GM23338 (cell line): ENCODE data around the gene UBA3. TPM values are rescaled to one million over a fixed set of nuclear protein-coding genes. Genes with fewer than 3 reads are reported as not detected.

Experiments
- ATAC-seq: fragments of 200-7000 bp; cut with Tn5 transposase; 3 replicates; pipeline ENCODE4 v1.9.1; 2020
- DNase-seq: peaks from one replicate; pipeline ENCODE4 v3.0.0-alpha.2; 2015; ENCODE audit warnings: low spot score
- H2AFZ ChIP-seq: fragments of 200-600 bp; sonication (generic); 2 replicates; pipeline ENCODE4 v1.8.0; 2016; ENCODE audit warnings: antibody characterized with exemption, mild to moderate bottlenecking, moderate library complexity
- H3F3A ChIP-seq: fragments of 200-600 bp; sonication (generic); replicated peaks from 2 replicates; pipeline ENCODE4 v1.8.0; 2017; ENCODE audit warnings: antibody characterized with exemption, mixed run types, low read depth
- H3K27ac ChIP-seq: fragments of 200-600 bp; sonication (generic); 2 replicates; pipeline ENCODE4 v1.6.1; 2016; ENCODE audit warnings: low read depth
- H3K27me3 ChIP-seq: fragments of 200-600 bp; sonication (generic); 2 replicates; pipeline ENCODE4 v1.8.0; 2016; ENCODE audit warnings: mild to moderate bottlenecking, mixed run types, moderate library complexity; ENCODE audit not compliant: insufficient read depth
- H3K36me3 ChIP-seq: fragments of 200-600 bp; sonication (generic); 2 replicates; pipeline ENCODE4 v1.8.0; 2016; ENCODE audit warnings: mild to moderate bottlenecking; ENCODE audit not compliant: insufficient read depth
- H3K4me1 ChIP-seq: fragments of 200-600 bp; sonication (generic); 2 replicates; pipeline ENCODE4 v1.8.0; 2016; ENCODE audit warnings: mild to moderate bottlenecking, moderate library complexity; ENCODE audit not compliant: insufficient read depth
- H3K4me2 ChIP-seq: fragments of 200-600 bp; sonication (generic); 2 replicates; pipeline ENCODE4 v1.7.1; 2017; ENCODE audit warnings: mixed run types
- H3K4me3 ChIP-seq: fragments of 200-600 bp; sonication (generic); 2 replicates; pipeline ENCODE4 v1.6.1; 2016; ENCODE audit warnings: mixed run types
- H3K79me2 ChIP-seq: fragments of 200-600 bp; sonication (generic); replicated peaks from 2 replicates; pipeline ENCODE4 v1.8.0; 2017; ENCODE audit warnings: mild to moderate bottlenecking; ENCODE audit not compliant: insufficient read depth
- H3K9me2 ChIP-seq: fragments of 200-600 bp; sonication (generic); 2 replicates; pipeline ENCODE4 v1.8.0; 2017; ENCODE audit not compliant: insufficient read depth
- H4K20me1 ChIP-seq: fragments of 200-600 bp; sonication (generic); replicated peaks from 2 replicates; pipeline ENCODE4 v1.8.0; 2017; ENCODE audit warnings: mild to moderate bottlenecking; ENCODE audit not compliant: insufficient read depth
- H3K27ac Mint-ChIP-seq: 2 replicates; pipeline ENCODE4 v1.8.0; 2020; ENCODE audit warnings: inconsistent platforms, mild to moderate bottlenecking, moderate library complexity, mixed read lengths
- H3K27me3 Mint-ChIP-seq: 3 replicates; pipeline ENCODE4 v1.8.0; 2022; ENCODE audit warnings: low read depth, mild to moderate bottlenecking, moderate library complexity, mixed read lengths, inconsistent platforms; ENCODE audit not compliant: insufficient read depth, poor library complexity
- H3K36me3 Mint-ChIP-seq: 3 replicates; pipeline ENCODE4 v1.8.0; 2021; ENCODE audit warnings: low read depth, mild to moderate bottlenecking, inconsistent platforms, moderate library complexity, mixed read lengths
- H3K4me1 Mint-ChIP-seq: 3 replicates; pipeline ENCODE4 v1.8.0; 2020; ENCODE audit warnings: mild to moderate bottlenecking, inconsistent platforms, mixed read lengths
- H3K4me3 Mint-ChIP-seq: 3 replicates; pipeline ENCODE4 v1.8.0; 2021; ENCODE audit warnings: moderate library complexity, mild to moderate bottlenecking, inconsistent platforms, mixed read lengths
- H3K9me3 Mint-ChIP-seq: 3 replicates; pipeline ENCODE4 v1.8.0; 2020; ENCODE audit warnings: moderate library complexity, mild to moderate bottlenecking, inconsistent platforms, mixed read lengths
- ETS1 ChIP-seq: IDR thresholded peaks from 2 replicates; pipeline ENCODE4 v1.6.1; 2016; ENCODE audit warnings: antibody characterized with exemption
- EZH2phosphoT487 ChIP-seq: fragments of 200-600 bp; sonication (generic); IDR thresholded peaks from one replicate; pipeline ENCODE4 v1.8.1; 2018; ENCODE audit warnings: antibody characterized with exemption; ENCODE audit not compliant: unreplicated experiment
- NANOG ChIP-seq: IDR thresholded peaks from 2 replicates; pipeline ENCODE4 v1.6.1; 2016; ENCODE audit warnings: antibody characterized with exemption, borderline replicate concordance
- POLR2AphosphoS5 ChIP-seq: IDR thresholded peaks from 2 replicates; pipeline ENCODE4 v1.6.1; 2016; ENCODE audit warnings: antibody characterized with exemption, low read depth
- REST ChIP-seq: IDR thresholded peaks from one replicate; pipeline ENCODE4 v1.6.1; 2018; ENCODE audit warnings: antibody characterized with exemption; ENCODE audit not compliant: unreplicated experiment
- STAT1 ChIP-seq: IDR thresholded peaks from one replicate; pipeline ENCODE4 v1.6.1; 2016; ENCODE audit warnings: antibody characterized with exemption; ENCODE audit not compliant: unreplicated experiment
- ZNF331 ChIP-seq: fragments of 250-450 bp; sonication (Bioruptor Pico); IDR thresholded peaks from 2 replicates; pipeline ENCODE4 v1.5.0; 2020; ENCODE audit warnings: low read depth, mild to moderate bottlenecking, moderate library complexity
- polyA plus RNA-seq: library from polyadenylated mRNA; unstranded; fragments of >200 nt; fragmentation: Nextera tagmentation; extraction: Ambion mirVana; gene quantifications from 2 replicates; pipeline ENCODE4 v1.2.1, GENCODE V29; 2016
- total RNA-seq: library from RNA; depleted of rRNA; stranded (reverse); fragments of >200 nt; shearing (Covaris generic); gene quantifications from 2 replicates; pipeline ENCODE4 v1.2.3, GENCODE V29; 2014
- TF ChIP-seq, protein P1 (sequence below): fragments of 250-450 bp; sonication (Bioruptor Pico); IDR thresholded peaks from 2 replicates; pipeline ENCODE4 v1.5.0; 2020; ENCODE audit warnings: mild to moderate bottlenecking, moderate library complexity

UBA3 gene
- total and polyA plus RNA-seq, 2 experiments from 2014 or later = 53.2 to 85.3 TPM

DNA sequence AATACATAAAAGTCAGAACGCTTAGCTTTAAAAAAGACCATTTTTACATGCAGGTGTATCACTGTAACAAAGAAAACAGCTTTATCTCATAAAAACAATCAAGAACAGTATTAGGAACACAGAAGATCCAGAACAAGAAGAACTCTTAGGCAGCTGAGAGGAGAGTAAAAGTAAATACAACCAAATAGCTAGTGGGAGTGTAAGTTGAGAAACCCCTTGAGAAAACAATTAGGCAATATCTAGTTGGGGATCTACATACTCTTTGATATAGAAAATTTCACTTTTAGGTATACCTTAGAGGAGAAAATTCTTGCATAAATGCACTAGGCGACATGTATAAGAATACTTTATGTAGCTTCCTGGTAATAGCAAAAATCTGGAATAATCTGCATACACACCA lies 35.6 kb downstream of the UBA3 start:
- no peaks in the 10 kb centered on the region for H3K9me3 Mint-ChIP-seq
- Histone ChIP-seq H3K4me2 (no peak overlapping the region), H2AFZ (no peak overlapping the region), H3K4me3 (no peak overlapping the region), H3K9me2 (no peaks in the 10 kb centered on the region), H3K36me3 (peaks cover 27% of the 10 kb centered on the region), H4K20me1 (no peaks in the 10 kb centered on the region), H3K27me3 (no peaks in the 10 kb centered on the region), H3K27ac (no peak overlapping the region), H3F3A (no peaks in the 10 kb centered on the region), H3K79me2 (peaks cover 7% of the 10 kb centered on the region), H3K4me1 (no peaks in the 10 kb centered on the region)
- H3K27me3 Mint-ChIP-seq = no peaks in the 10 kb centered on the region
- H3K4me1 Mint-ChIP-seq = no peaks in the 10 kb centered on the region
- H3K36me3 Mint-ChIP-seq = peaks cover 20% of the 10 kb centered on the region
- H3K4me3 Mint-ChIP-seq = no peak overlapping the region
- ATAC-seq (no peak), DNase-seq (no peak)
- TF ChIP-seq, protein P1, sequence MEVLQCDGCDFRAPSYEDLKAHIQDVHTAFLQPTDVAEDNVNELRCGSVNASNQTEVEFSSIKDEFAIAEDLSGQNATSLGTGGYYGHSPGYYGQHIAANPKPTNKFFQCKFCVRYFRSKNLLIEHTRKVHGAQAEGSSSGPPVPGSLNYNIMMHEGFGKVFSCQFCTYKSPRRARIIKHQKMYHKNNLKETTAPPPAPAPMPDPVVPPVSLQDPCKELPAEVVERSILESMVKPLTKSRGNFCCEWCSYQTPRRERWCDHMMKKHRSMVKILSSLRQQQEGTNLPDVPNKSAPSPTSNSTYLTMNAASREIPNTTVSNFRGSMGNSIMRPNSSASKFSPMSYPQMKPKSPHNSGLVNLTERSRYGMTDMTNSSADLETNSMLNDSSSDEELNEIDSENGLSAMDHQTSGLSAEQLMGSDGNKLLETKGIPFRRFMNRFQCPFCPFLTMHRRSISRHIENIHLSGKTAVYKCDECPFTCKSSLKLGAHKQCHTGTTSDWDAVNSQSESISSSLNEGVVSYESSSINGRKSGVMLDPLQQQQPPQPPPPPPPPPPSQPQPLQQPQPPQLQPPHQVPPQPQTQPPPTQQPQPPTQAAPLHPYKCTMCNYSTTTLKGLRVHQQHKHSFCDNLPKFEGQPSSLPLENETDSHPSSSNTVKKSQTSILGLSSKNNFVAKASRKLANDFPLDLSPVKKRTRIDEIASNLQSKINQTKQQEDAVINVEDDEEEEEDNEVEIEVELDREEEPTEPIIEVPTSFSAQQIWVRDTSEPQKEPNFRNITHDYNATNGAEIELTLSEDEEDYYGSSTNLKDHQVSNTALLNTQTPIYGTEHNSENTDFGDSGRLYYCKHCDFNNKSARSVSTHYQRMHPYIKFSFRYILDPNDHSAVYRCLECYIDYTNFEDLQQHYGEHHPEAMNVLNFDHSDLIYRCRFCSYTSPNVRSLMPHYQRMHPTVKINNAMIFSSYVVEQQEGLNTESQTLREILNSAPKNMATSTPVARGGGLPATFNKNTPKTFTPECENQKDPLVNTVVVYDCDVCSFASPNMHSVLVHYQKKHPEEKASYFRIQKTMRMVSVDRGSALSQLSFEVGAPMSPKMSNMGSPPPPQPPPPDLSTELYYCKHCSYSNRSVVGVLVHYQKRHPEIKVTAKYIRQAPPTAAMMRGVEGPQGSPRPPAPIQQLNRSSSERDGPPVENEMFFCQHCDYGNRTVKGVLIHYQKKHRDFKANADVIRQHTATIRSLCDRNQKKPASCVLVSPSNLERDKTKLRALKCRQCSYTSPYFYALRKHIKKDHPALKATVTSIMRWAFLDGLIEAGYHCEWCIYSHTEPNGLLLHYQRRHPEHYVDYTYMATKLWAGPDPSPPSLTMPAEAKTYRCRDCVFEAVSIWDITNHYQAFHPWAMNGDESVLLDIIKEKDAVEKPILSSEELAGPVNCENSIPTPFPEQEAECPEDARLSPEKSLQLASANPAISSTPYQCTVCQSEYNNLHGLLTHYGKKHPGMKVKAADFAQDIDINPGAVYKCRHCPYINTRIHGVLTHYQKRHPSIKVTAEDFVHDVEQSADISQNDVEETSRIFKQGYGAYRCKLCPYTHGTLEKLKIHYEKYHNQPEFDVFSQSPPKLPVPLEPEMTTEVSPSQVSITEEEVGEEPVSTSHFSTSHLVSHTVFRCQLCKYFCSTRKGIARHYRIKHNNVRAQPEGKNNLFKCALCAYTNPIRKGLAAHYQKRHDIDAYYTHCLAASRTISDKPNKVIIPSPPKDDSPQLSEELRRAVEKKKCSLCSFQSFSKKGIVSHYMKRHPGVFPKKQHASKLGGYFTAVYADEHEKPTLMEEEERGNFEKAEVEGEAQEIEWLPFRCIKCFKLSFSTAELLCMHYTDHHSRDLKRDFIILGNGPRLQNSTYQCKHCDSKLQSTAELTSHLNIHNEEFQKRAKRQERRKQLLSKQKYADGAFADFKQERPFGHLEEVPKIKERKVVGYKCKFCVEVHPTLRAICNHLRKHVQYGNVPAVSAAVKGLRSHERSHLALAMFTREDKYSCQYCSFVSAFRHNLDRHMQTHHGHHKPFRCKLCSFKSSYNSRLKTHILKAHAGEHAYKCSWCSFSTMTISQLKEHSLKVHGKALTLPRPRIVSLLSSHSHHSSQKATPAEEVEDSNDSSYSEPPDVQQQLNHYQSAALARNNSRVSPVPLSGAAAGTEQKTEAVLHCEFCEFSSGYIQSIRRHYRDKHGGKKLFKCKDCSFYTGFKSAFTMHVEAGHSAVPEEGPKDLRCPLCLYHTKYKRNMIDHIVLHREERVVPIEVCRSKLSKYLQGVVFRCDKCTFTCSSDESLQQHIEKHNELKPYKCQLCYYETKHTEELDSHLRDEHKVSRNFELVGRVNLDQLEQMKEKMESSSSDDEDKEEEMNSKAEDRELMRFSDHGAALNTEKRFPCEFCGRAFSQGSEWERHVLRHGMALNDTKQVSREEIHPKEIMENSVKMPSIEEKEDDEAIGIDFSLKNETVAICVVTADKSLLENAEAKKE (CRISPR knock-in tag) = no peak
- TF ChIP-seq POLR2AphosphoS5 (no peak), REST (no peak), NANOG (no peak), ZNF331 (no peak), EZH2phosphoT487 (no peak), STAT1 (no peak), ETS1 (no peak)
- no peak overlapping the region for H3K27ac Mint-ChIP-seq
